Progenitor cell of endocrine pancreas (in vitro differentiated cells): ENCODE measurements around the gene PRKAR1A. TPM values are rescaled to one million over a fixed set of nuclear protein-coding genes. Genes with fewer than 3 reads are reported as not detected.

ENCODE experiments used
- DNase-seq: peaks from one replicate; pipeline ENCODE4 v3.0.0; 2021; ENCODE audit warnings: low spot score; ENCODE audit not compliant: unreplicated experiment
- H3K27ac Mint-ChIP-seq: 2 replicates; pipeline ENCODE4 v1.8.0; 2021; ENCODE audit warnings: mild to moderate bottlenecking, moderate library complexity, mixed read lengths
- H3K27me3 Mint-ChIP-seq: 2 replicates; pipeline ENCODE4 v1.8.0; 2021; ENCODE audit warnings: mixed read lengths
- H3K36me3 Mint-ChIP-seq: 2 replicates; pipeline ENCODE4 v1.8.0; 2022; ENCODE audit warnings: mixed read lengths; ENCODE audit not compliant: insufficient read depth
- H3K4me1 Mint-ChIP-seq: 2 replicates; pipeline ENCODE4 v1.8.0; 2021; ENCODE audit warnings: low read depth, mixed read lengths
- H3K4me3 Mint-ChIP-seq: 2 replicates; pipeline ENCODE4 v1.8.0; 2021; ENCODE audit warnings: low read depth, mild to moderate bottlenecking, moderate library complexity, mixed read lengths
- H3K9me3 Mint-ChIP-seq: 2 replicates; pipeline ENCODE4 v1.8.0; 2021; ENCODE audit warnings: low read depth, mixed read lengths
- CTCF ChIP-seq: fragments of 200-600 bp; sonication (generic); IDR thresholded peaks from one replicate; pipeline ENCODE4 v1.5.0; 2021; ENCODE audit warnings: antibody characterized with exemption, mild to moderate bottlenecking; ENCODE audit not compliant: unreplicated experiment
- total RNA-seq: library from RNA; stranded (reverse); gene quantifications from 2 replicates; pipeline ENCODE4 v1.2.1, GENCODE V29; 2021

PRKAR1A gene
- total RNA-seq, 1 donor from 2014 or later = 337 TPM

- H3K36me3 Mint-ChIP-seq = peaks cover 16% of the 10 kb centered on the region
- H3K9me3 Mint-ChIP-seq = no peaks in the 10 kb centered on the region
- TF ChIP-seq CTCF = no peak
- H3K27me3 Mint-ChIP-seq = no peaks in the 10 kb centered on the region
- H3K27ac Mint-ChIP-seq = no peak overlapping the region
- no peaks in the 10 kb centered on the region for H3K4me1 Mint-ChIP-seq
- no peak for DNase-seq
- H3K4me3 Mint-ChIP-seq = no peak overlapping the region
Observed at GRCh38 chr17:68556551-68556950, 44.3 kb downstream of the PRKAR1A start.

GRCh38 chr17:68559316-68559715 lies 47.1 kb downstream of the PRKAR1A start:
- DNase-seq = no peak
- Mint-ChIP-seq H3K27me3 (no peaks in the 10 kb centered on the region), H3K4me1 (no peaks in the 10 kb centered on the region), H3K27ac (no peak overlapping the region), H3K4me3 (no peak overlapping the region), H3K9me3 (no peaks in the 10 kb centered on the region), H3K36me3 (peaks cover 14% of the 10 kb centered on the region)
- TF ChIP-seq CTCF = no peak

- no peak for DNase-seq
- no peak for TF ChIP-seq CTCF
- H3K9me3 Mint-ChIP-seq = no peaks in the 10 kb centered on the region
Observed at GRCh38 chr17:68560966-68561720, 48.9 kb downstream of the PRKAR1A start.

GRCh38 chr17:68562736-68563135 lies 50.5 kb downstream of the PRKAR1A start:
- DNase-seq = no peak
- Mint-ChIP-seq H3K9me3 (no peaks in the 10 kb centered on the region), H3K27me3 (no peaks in the 10 kb centered on the region), H3K4me1 (no peaks in the 10 kb centered on the region), H3K4me3 (no peak overlapping the region), H3K27ac (no peak overlapping the region), H3K36me3 (peaks cover 3% of the 10 kb centered on the region)
- no peak for TF ChIP-seq CTCF

More at GRCh38 chr17:68560966-68561720, 48.9 kb downstream of the PRKAR1A start:
- no peaks in the 10 kb centered on the region for H3K4me1 Mint-ChIP-seq
- no peak overlapping the region for H3K4me3 Mint-ChIP-seq
- no peaks in the 10 kb centered on the region for H3K27me3 Mint-ChIP-seq
- no peak overlapping the region for H3K27ac Mint-ChIP-seq
- peaks cover 5% of the 10 kb centered on the region for H3K36me3 Mint-ChIP-seq

- no peak for TF ChIP-seq CTCF
- DNase-seq = no peak
- Mint-ChIP-seq H3K4me1 (no peaks in the 10 kb centered on the region), H3K27me3 (no peaks in the 10 kb centered on the region), H3K4me3 (no peak overlapping the region), H3K9me3 (no peaks in the 10 kb centered on the region), H3K36me3 (peaks cover 5% of the 10 kb centered on the region), H3K27ac (no peak overlapping the region)
Observed at GRCh38 chr17:68564415-68565111, 52.3 kb downstream of the PRKAR1A start.
